GM23338 (cell line): ENCODE data around the gene PCIF1. TPM values are rescaled to one million over a fixed set of nuclear protein-coding genes. Genes with fewer than 3 reads are reported as not detected.

Experiments
- ATAC-seq: fragments of 200-7000 bp; cut with Tn5 transposase; 3 replicates; pipeline ENCODE4 v1.9.1; 2020
- DNase-seq: peaks from one replicate; pipeline ENCODE4 v3.0.0-alpha.2; 2015; ENCODE audit warnings: low spot score
- H2AFZ ChIP-seq: fragments of 200-600 bp; sonication (generic); 2 replicates; pipeline ENCODE4 v1.8.0; 2016; ENCODE audit warnings: antibody characterized with exemption, mild to moderate bottlenecking, moderate library complexity
- H3F3A ChIP-seq: fragments of 200-600 bp; sonication (generic); replicated peaks from 2 replicates; pipeline ENCODE4 v1.8.0; 2017; ENCODE audit warnings: antibody characterized with exemption, mixed run types, low read depth
- H3K27ac ChIP-seq: fragments of 200-600 bp; sonication (generic); 2 replicates; pipeline ENCODE4 v1.6.1; 2016; ENCODE audit warnings: low read depth
- H3K27me3 ChIP-seq: fragments of 200-600 bp; sonication (generic); 2 replicates; pipeline ENCODE4 v1.8.0; 2016; ENCODE audit warnings: mild to moderate bottlenecking, mixed run types, moderate library complexity; ENCODE audit not compliant: insufficient read depth
- H3K36me3 ChIP-seq: fragments of 200-600 bp; sonication (generic); 2 replicates; pipeline ENCODE4 v1.8.0; 2016; ENCODE audit warnings: mild to moderate bottlenecking; ENCODE audit not compliant: insufficient read depth
- H3K4me1 ChIP-seq: fragments of 200-600 bp; sonication (generic); 2 replicates; pipeline ENCODE4 v1.8.0; 2016; ENCODE audit warnings: mild to moderate bottlenecking, moderate library complexity; ENCODE audit not compliant: insufficient read depth
- H3K4me2 ChIP-seq: fragments of 200-600 bp; sonication (generic); 2 replicates; pipeline ENCODE4 v1.7.1; 2017; ENCODE audit warnings: mixed run types
- H3K4me3 ChIP-seq: fragments of 200-600 bp; sonication (generic); 2 replicates; pipeline ENCODE4 v1.6.1; 2016; ENCODE audit warnings: mixed run types
- H3K79me2 ChIP-seq: fragments of 200-600 bp; sonication (generic); replicated peaks from 2 replicates; pipeline ENCODE4 v1.8.0; 2017; ENCODE audit warnings: mild to moderate bottlenecking; ENCODE audit not compliant: insufficient read depth
- H3K9me2 ChIP-seq: fragments of 200-600 bp; sonication (generic); 2 replicates; pipeline ENCODE4 v1.8.0; 2017; ENCODE audit not compliant: insufficient read depth
- H4K20me1 ChIP-seq: fragments of 200-600 bp; sonication (generic); replicated peaks from 2 replicates; pipeline ENCODE4 v1.8.0; 2017; ENCODE audit warnings: mild to moderate bottlenecking; ENCODE audit not compliant: insufficient read depth
- H3K27ac Mint-ChIP-seq: 2 replicates; pipeline ENCODE4 v1.8.0; 2020; ENCODE audit warnings: inconsistent platforms, mild to moderate bottlenecking, moderate library complexity, mixed read lengths
- H3K27me3 Mint-ChIP-seq: 3 replicates; pipeline ENCODE4 v1.8.0; 2022; ENCODE audit warnings: low read depth, mild to moderate bottlenecking, moderate library complexity, mixed read lengths, inconsistent platforms; ENCODE audit not compliant: insufficient read depth, poor library complexity
- H3K36me3 Mint-ChIP-seq: 3 replicates; pipeline ENCODE4 v1.8.0; 2021; ENCODE audit warnings: low read depth, mild to moderate bottlenecking, inconsistent platforms, moderate library complexity, mixed read lengths
- H3K4me1 Mint-ChIP-seq: 3 replicates; pipeline ENCODE4 v1.8.0; 2020; ENCODE audit warnings: mild to moderate bottlenecking, inconsistent platforms, mixed read lengths
- H3K4me3 Mint-ChIP-seq: 3 replicates; pipeline ENCODE4 v1.8.0; 2021; ENCODE audit warnings: moderate library complexity, mild to moderate bottlenecking, inconsistent platforms, mixed read lengths
- H3K9me3 Mint-ChIP-seq: 3 replicates; pipeline ENCODE4 v1.8.0; 2020; ENCODE audit warnings: moderate library complexity, mild to moderate bottlenecking, inconsistent platforms, mixed read lengths
- CREB1 ChIP-seq: fragments of 250-450 bp; sonication (Bioruptor Pico); IDR thresholded peaks from 2 replicates; pipeline ENCODE4 v1.5.0; 2020; ENCODE audit warnings: low read depth, mild to moderate bottlenecking, moderate library complexity
- ETS1 ChIP-seq: IDR thresholded peaks from 2 replicates; pipeline ENCODE4 v1.6.1; 2016; ENCODE audit warnings: antibody characterized with exemption
- EZH2phosphoT487 ChIP-seq: fragments of 200-600 bp; sonication (generic); IDR thresholded peaks from one replicate; pipeline ENCODE4 v1.8.1; 2018; ENCODE audit warnings: antibody characterized with exemption; ENCODE audit not compliant: unreplicated experiment
- REST ChIP-seq: IDR thresholded peaks from one replicate; pipeline ENCODE4 v1.6.1; 2018; ENCODE audit warnings: antibody characterized with exemption; ENCODE audit not compliant: unreplicated experiment
- STAT1 ChIP-seq: IDR thresholded peaks from one replicate; pipeline ENCODE4 v1.6.1; 2016; ENCODE audit warnings: antibody characterized with exemption; ENCODE audit not compliant: unreplicated experiment
- ZNF114 ChIP-seq: fragments of 250-450 bp; sonication (Bioruptor Pico); IDR thresholded peaks from 2 replicates; pipeline ENCODE4 v1.5.0; 2020; ENCODE audit warnings: mild to moderate bottlenecking, moderate library complexity
- ZNF331 ChIP-seq: fragments of 250-450 bp; sonication (Bioruptor Pico); IDR thresholded peaks from 2 replicates; pipeline ENCODE4 v1.5.0; 2020; ENCODE audit warnings: low read depth, mild to moderate bottlenecking, moderate library complexity
- ZNF462 ChIP-seq: fragments of 250-450 bp; sonication (Bioruptor Pico); IDR thresholded peaks from 2 replicates; pipeline ENCODE4 v1.5.0; 2020; ENCODE audit warnings: mild to moderate bottlenecking, moderate library complexity
- polyA plus RNA-seq: library from polyadenylated mRNA; unstranded; fragments of >200 nt; fragmentation: Nextera tagmentation; extraction: Ambion mirVana; gene quantifications from 2 replicates; pipeline ENCODE4 v1.2.1, GENCODE V29; 2016
- total RNA-seq: library from RNA; depleted of rRNA; stranded (reverse); fragments of >200 nt; shearing (Covaris generic); gene quantifications from 2 replicates; pipeline ENCODE4 v1.2.3, GENCODE V29; 2014

Gene PCIF1
- total and polyA plus RNA-seq, 2 experiments from 2014 or later: 26.1 to 28.3 TPM

- TF ChIP-seq ZNF462: no peak
These were observed 46.8 kb downstream of the PCIF1 start (continued) for GRCh38 chr20:45981261-45981660.

- no peak for ATAC-seq
- no peaks in the 10 kb centered on the region for H3K79me2 ChIP-seq
- no peaks in the 10 kb centered on the region for H3K27me3 ChIP-seq
- H3K4me2 ChIP-seq: peak overlapping the region; percentile 56; the same call in 1 of the 2 replicates
- H3K4me1 ChIP-seq: peaks cover 9% of the 10 kb centered on the region
- DNase-seq: peak; percentile 39
- H3K36me3 ChIP-seq: no peaks in the 10 kb centered on the region
- no peak overlapping the region for H3K4me3 ChIP-seq
- no peak overlapping the region for H3K27ac ChIP-seq
- no peaks in the 10 kb centered on the region for H3K9me3 Mint-ChIP-seq
- peaks cover 2% of the 10 kb centered on the region for H3K27me3 Mint-ChIP-seq
- H3K4me3 Mint-ChIP-seq: no peak overlapping the region; the same call in 2 of the 3 replicates
- H4K20me1 ChIP-seq: no peaks in the 10 kb centered on the region
- peaks cover 10% of the 10 kb centered on the region for H3K4me1 Mint-ChIP-seq
- peak overlapping the region; percentile 91 for H2AFZ ChIP-seq
- no peaks in the 10 kb centered on the region for H3K36me3 Mint-ChIP-seq
- no peak overlapping the region for H3K27ac Mint-ChIP-seq
- no peaks in the 10 kb centered on the region for H3K9me2 ChIP-seq
- no peak for TF ChIP-seq EZH2phosphoT487
- TF ChIP-seq CREB1: no peak
- TF ChIP-seq ZNF114: no peak
- no peak for TF ChIP-seq ZNF331 (CRISPR knock-in tag)
- TF ChIP-seq REST: no peak
- TF ChIP-seq ETS1: no peak
- TF ChIP-seq STAT1: no peak
- no peaks in the 10 kb centered on the region for H3F3A ChIP-seq
These were observed 48.8 kb downstream of the PCIF1 start for GRCh38 chr20:45983279-45983743.
